ENCODE results near the gene PSMB11. TPM values are rescaled to one million over a fixed set of nuclear protein-coding genes. Genes with fewer than 3 reads are reported as not detected.
A peak's percentile ranks its signal among the peaks of the same experiment; 100 is the strongest.

The PSMB11 gene
- total RNA-seq, 1 donor from 2014 or later, result not detected

- Histone ChIP-seq H3K9ac (ENCODE audit: low read depth in 1 of 3, low read length in 3 of 3) (peak overlapping the region in 1 of 3 donors; percentile 33), H3K4me3 (ENCODE audit: low read length in 3 of 3) (no peak overlapping the region), H3K9me3 (ENCODE audit: control insufficient read depth in 3 of 3, low read length in 3 of 3) (no peaks in the 10 kb centered on the region), H3K27me3 (ENCODE audit: control insufficient read depth in 3 of 3, insufficient read depth in 3 of 3, low read length in 3 of 3) (no peaks in the 10 kb centered on the region), H3K36me3 (ENCODE audit: control insufficient read depth in 3 of 3, insufficient read depth in 3 of 3, low read length in 3 of 3) (no peaks in the 10 kb centered on the region), H3K4me1 (ENCODE audit: control insufficient read depth in 3 of 3, insufficient read depth in 3 of 3, low read length in 3 of 3) (peaks cover 8 to 17% (median 10%) of the 10 kb centered on the region in 3 donors), H3K27ac (ENCODE audit: low read depth, low read length) (no peak overlapping the region)
Measured at GRCh38 chr14:23052671-23053070, 10.7 kb downstream of the PSMB11 start.

GRCh38 chr14:23053426-23053825, 11.4 kb downstream of the PSMB11 start:
- H3K27me3 ChIP-seq (ENCODE audit: control insufficient read depth in 3 of 3, insufficient read depth in 3 of 3, low read length in 3 of 3), result no peaks in the 10 kb centered on the region
- no peaks in the 10 kb centered on the region for H3K9me3 ChIP-seq (ENCODE audit: control insufficient read depth in 3 of 3, low read length in 3 of 3)
- no peak overlapping the region for H3K9ac ChIP-seq (ENCODE audit: low read depth in 1 of 3, low read length in 3 of 3)
- H3K4me1 ChIP-seq (ENCODE audit: control insufficient read depth in 3 of 3, insufficient read depth in 3 of 3, low read length in 3 of 3), result peaks cover 10 to 20% (median 13%) of the 10 kb centered on the region in 3 donors
- no peak overlapping the region for H3K4me3 ChIP-seq (ENCODE audit: low read length in 3 of 3)
- no peak overlapping the region for H3K27ac ChIP-seq (ENCODE audit: low read depth, low read length)
- H3K36me3 ChIP-seq (ENCODE audit: control insufficient read depth in 3 of 3, insufficient read depth in 3 of 3, low read length in 3 of 3), result no peaks in the 10 kb centered on the region

- Histone ChIP-seq H3K27me3 (ENCODE audit: control insufficient read depth in 3 of 3, insufficient read depth in 3 of 3, low read length in 3 of 3) (no peaks in the 10 kb centered on the region), H3K4me3 (ENCODE audit: low read length in 3 of 3) (no peak overlapping the region), H3K9me3 (ENCODE audit: control insufficient read depth in 3 of 3, low read length in 3 of 3) (no peaks in the 10 kb centered on the region), H3K27ac (ENCODE audit: low read depth, low read length) (no peak overlapping the region), H3K9ac (ENCODE audit: low read depth in 1 of 3, low read length in 3 of 3) (no peak overlapping the region), H3K36me3 (ENCODE audit: control insufficient read depth in 3 of 3, insufficient read depth in 3 of 3, low read length in 3 of 3) (peaks cover 7% of the 10 kb centered on the region in 3 donors), H3K4me1 (ENCODE audit: control insufficient read depth in 3 of 3, insufficient read depth in 3 of 3, low read length in 3 of 3) (peaks cover 10 to 20% (median 13%) of the 10 kb centered on the region in 3 donors)
Measured at GRCh38 chr14:23054000-23054811, 12.2 kb downstream of the PSMB11 start.

GRCh38 chr14:23055147-23055550, 13.1 kb downstream of the PSMB11 start:
- H3K4me1 ChIP-seq (ENCODE audit: control insufficient read depth in 3 of 3, insufficient read depth in 3 of 3, low read length in 3 of 3), result peaks cover 10 to 20% (median 13%) of the 10 kb centered on the region in 3 donors
- H3K9ac ChIP-seq (ENCODE audit: low read depth in 1 of 3, low read length in 3 of 3), result no peak overlapping the region
- H3K4me3 ChIP-seq (ENCODE audit: low read length in 3 of 3), result no peak overlapping the region
- H3K36me3 ChIP-seq (ENCODE audit: control insufficient read depth in 3 of 3, insufficient read depth in 3 of 3, low read length in 3 of 3), result peaks cover 12 to 14% (median 12%) of the 10 kb centered on the region in 3 donors
- no peaks in the 10 kb centered on the region for H3K9me3 ChIP-seq (ENCODE audit: control insufficient read depth in 3 of 3, low read length in 3 of 3)
- H3K27me3 ChIP-seq (ENCODE audit: control insufficient read depth in 3 of 3, insufficient read depth in 3 of 3, low read length in 3 of 3), result no peaks in the 10 kb centered on the region
- no peak overlapping the region for H3K27ac ChIP-seq (ENCODE audit: low read depth, low read length)

- H3K4me3 ChIP-seq (ENCODE audit: low read length in 3 of 3), result no peak overlapping the region
- no peaks in the 10 kb centered on the region for H3K9me3 ChIP-seq (ENCODE audit: control insufficient read depth in 3 of 3, low read length in 3 of 3)
- H3K9ac ChIP-seq (ENCODE audit: low read depth in 1 of 3, low read length in 3 of 3), result no peak overlapping the region
- peaks cover 17 to 18% (median 17%) of the 10 kb centered on the region in 3 donors for H3K36me3 ChIP-seq (ENCODE audit: control insufficient read depth in 3 of 3, insufficient read depth in 3 of 3, low read length in 3 of 3)
- H3K27ac ChIP-seq (ENCODE audit: low read depth, low read length), result no peak overlapping the region
- no peaks in the 10 kb centered on the region for H3K27me3 ChIP-seq (ENCODE audit: control insufficient read depth in 3 of 3, insufficient read depth in 3 of 3, low read length in 3 of 3)
- H3K4me1 ChIP-seq (ENCODE audit: control insufficient read depth in 3 of 3, insufficient read depth in 3 of 3, low read length in 3 of 3), result peaks cover 10 to 20% (median 13%) of the 10 kb centered on the region in 3 donors
Measured at GRCh38 chr14:23055621-23056144, 13.7 kb downstream of the PSMB11 start.

- Histone ChIP-seq H3K9ac (ENCODE audit: low read depth in 1 of 3, low read length in 3 of 3) (peak overlapping the region in 1 of 3 donors; percentile 71), H3K27ac (ENCODE audit: low read depth, low read length) (no peak overlapping the region)
Measured at GRCh38 chr14:23056145-23056955, 14.3 kb downstream of the PSMB11 start.

GRCh38 chr14:23056956-23057756, 15.1 kb downstream of the PSMB11 start, which contains the start of gene CDH24:
CDH24 (minus strand) TSS chr14:23057520; CDS start chr14:23055733, 1,787 bp downstream.
- H3K4me3 ChIP-seq (ENCODE audit: low read length in 3 of 3), result peak within 1 kb of the TSS; percentile 66 to 70 (median 67)
- no peaks in the 10 kb centered on the region for H3K27me3 ChIP-seq (ENCODE audit: control insufficient read depth in 3 of 3, insufficient read depth in 3 of 3, low read length in 3 of 3)
- peaks cover 26 to 27% (median 27%) of the 10 kb centered on the region in 3 donors for H3K36me3 ChIP-seq (ENCODE audit: control insufficient read depth in 3 of 3, insufficient read depth in 3 of 3, low read length in 3 of 3)
- peaks cover 12 to 23% (median 15%) of the 10 kb centered on the region in 3 donors for H3K4me1 ChIP-seq (ENCODE audit: control insufficient read depth in 3 of 3, insufficient read depth in 3 of 3, low read length in 3 of 3)
- H3K9ac ChIP-seq (ENCODE audit: low read depth in 1 of 3, low read length in 3 of 3), result peak within 1 kb of the TSS; percentile 33 to 71 (median 56)
- no peaks in the 10 kb centered on the region for H3K9me3 ChIP-seq (ENCODE audit: control insufficient read depth in 3 of 3, low read length in 3 of 3)
- H3K27ac ChIP-seq (ENCODE audit: low read depth, low read length), result no peak within 1 kb of the TSS

More at GRCh38 chr14:23056145-23056955, 14.3 kb downstream of the PSMB11 start:
- Histone ChIP-seq H3K4me1 (ENCODE audit: control insufficient read depth in 3 of 3, insufficient read depth in 3 of 3, low read length in 3 of 3) (peaks cover 10 to 20% (median 13%) of the 10 kb centered on the region in 3 donors), H3K36me3 (ENCODE audit: control insufficient read depth in 3 of 3, insufficient read depth in 3 of 3, low read length in 3 of 3) (peaks cover 23 to 24% (median 23%) of the 10 kb centered on the region in 3 donors), H3K4me3 (ENCODE audit: low read length in 3 of 3) (peak overlapping the region; percentile 22 to 67 (median 66)), H3K9me3 (ENCODE audit: control insufficient read depth in 3 of 3, low read length in 3 of 3) (no peaks in the 10 kb centered on the region), H3K27me3 (ENCODE audit: control insufficient read depth in 3 of 3, insufficient read depth in 3 of 3, low read length in 3 of 3) (no peaks in the 10 kb centered on the region)

GRCh38 chr14:23057757-23058653, 16.0 kb downstream of the PSMB11 start:
- H3K9ac ChIP-seq (ENCODE audit: low read depth in 1 of 3, low read length in 3 of 3), result peak overlapping the region in 2 of 3 donors; percentile 56 to 71
- peak overlapping the region; percentile 64 to 70 (median 67) for H3K4me3 ChIP-seq (ENCODE audit: low read length in 3 of 3)
- no peak overlapping the region for H3K27ac ChIP-seq (ENCODE audit: low read depth, low read length)
- H3K9me3 ChIP-seq (ENCODE audit: control insufficient read depth in 3 of 3, low read length in 3 of 3), result no peaks in the 10 kb centered on the region
- peaks cover 14 to 29% (median 18%) of the 10 kb centered on the region in 3 donors for H3K4me1 ChIP-seq (ENCODE audit: control insufficient read depth in 3 of 3, insufficient read depth in 3 of 3, low read length in 3 of 3)
- H3K27me3 ChIP-seq (ENCODE audit: control insufficient read depth in 3 of 3, insufficient read depth in 3 of 3, low read length in 3 of 3), result no peaks in the 10 kb centered on the region
- H3K36me3 ChIP-seq (ENCODE audit: control insufficient read depth in 3 of 3, insufficient read depth in 3 of 3, low read length in 3 of 3), result peaks cover 34 to 36% (median 35%) of the 10 kb centered on the region in 3 donors

Data from skeletal muscle tissue (tissue), 4 donors.